GM18907 (cell line): ENCODE results near the gene MMP7.

Source experiments
- ATAC-seq: cut with Tn5 transposase; IDR thresholded peaks from one replicate; pipeline ENCODE4 v1.9.1; 2021; ENCODE audit warnings: mild to moderate bottlenecking, moderate library complexity; ENCODE audit not compliant: unreplicated experiment

MMP7 gene

GRCh38 chr11:102495161-102496042 lies 35.1 kb downstream of the MMP7 start:
- ATAC-seq, result peak; percentile 86

- ATAC-seq, result no peak
Observed at GRCh38 chr11:102494216-102494615, 36.3 kb downstream of the MMP7 start.

DNA sequence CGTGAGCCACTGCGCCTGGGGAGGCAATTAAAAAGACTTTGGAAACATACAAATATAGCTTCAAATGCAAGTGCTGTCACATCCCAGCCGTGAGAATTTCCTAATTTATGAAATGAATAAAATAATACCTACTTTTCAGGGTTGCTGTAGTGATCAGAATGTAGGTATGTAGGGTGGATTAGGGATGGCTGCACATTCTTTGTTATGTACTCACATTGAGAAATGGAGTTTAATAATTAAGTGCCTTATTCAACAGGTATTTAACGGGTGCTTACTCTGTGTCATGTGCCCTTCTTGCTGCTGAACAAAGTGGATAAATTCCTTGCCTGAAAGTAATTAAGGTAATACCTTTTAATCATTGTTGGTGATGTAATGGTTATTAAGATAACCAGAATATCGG lies 37.0 kb downstream of the MMP7 start:
- ATAC-seq, result no peak

- ATAC-seq, result no peak
Observed at GRCh38 chr11:102491969-102492368, 38.6 kb downstream of the MMP7 start.

DNA sequence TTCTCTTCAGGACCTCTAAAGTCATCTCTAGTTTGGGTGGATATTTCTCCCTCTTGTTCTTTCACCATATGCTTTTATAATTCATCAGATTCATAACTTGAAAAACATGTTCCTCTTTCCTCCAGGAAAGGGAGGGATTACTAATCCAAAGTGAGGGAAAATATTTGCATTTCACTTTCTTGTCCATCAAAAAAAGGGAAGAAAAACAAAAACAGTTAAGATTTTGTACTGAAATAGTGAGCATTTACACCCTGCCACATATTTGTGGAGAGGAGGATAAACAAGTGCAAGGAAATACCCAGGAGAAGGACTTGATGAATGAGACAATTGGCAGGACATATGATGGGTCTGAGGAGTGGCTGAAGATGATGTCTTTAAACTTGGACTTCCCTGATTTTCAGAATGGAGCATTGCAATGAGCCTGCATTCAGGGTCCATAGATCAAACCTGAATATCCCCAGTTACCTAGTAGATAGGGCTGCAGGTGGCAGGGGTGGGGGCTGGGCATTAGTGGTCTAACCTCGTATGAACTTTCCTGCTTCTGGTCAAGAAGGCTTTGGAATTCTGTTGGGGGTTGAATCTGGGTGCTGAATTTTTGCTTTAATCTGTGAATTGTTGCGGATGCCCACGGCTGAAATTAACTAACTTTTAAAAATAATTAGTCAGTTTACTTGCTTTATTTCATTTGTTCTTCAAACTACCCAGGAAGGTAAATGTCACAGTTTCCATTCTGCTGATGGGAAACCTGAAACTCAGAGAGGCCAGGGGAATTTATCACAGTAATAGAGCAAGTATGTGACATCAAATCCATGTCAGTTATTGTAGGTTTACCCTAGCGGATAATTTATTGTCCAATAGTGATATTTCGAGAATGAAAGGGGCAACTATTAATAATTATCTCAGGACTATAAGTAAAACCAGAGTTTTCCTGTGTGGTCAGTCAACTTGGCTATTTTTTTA lies 41.1 kb downstream of the MMP7 start:
- no peak for ATAC-seq

DNA sequence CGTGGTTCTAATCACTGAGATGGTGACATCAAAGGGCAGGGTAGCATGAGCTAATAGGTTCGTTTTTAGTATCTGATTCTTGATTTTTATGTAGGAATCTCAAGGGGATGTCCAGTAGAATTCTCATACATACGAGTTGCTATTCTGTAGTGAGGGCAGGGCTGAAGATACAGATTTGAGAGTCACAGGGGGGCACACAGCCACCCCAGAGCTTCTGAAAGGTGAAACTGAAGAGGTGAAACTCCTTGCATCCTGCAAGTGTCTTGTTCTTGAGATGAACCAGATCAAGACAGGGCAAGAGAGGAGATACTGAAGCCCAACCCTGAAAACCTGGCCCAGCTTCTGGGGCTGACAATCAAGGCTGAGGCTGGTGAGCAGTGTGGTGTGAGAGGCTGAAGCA lies 42.3 kb downstream of the MMP7 start:
- peak; percentile 88 for ATAC-seq

GRCh38 chr11:102487214-102487613 lies 43.3 kb downstream of the MMP7 start:
- no peak for ATAC-seq

DNA sequence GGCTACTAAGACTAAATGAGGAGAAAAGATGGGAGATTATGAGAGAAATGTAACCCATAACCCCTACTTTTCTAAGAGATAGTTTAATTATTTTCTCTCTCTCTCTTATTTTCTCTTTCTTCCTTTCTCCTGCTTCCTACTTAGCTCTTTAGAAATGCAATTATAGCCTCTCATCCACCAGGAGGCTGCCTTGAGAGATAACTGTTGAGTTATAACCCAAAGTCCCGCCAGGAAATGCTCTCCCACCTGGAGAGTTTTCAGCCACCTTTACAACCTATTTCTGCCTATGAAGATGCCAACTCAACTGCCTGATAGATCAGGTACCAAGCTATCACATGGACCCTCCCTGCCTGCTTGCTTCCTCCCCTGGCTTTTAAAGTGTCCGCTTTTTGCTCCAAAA lies 44.0 kb downstream of the MMP7 start:
- ATAC-seq, result no peak

DNA sequence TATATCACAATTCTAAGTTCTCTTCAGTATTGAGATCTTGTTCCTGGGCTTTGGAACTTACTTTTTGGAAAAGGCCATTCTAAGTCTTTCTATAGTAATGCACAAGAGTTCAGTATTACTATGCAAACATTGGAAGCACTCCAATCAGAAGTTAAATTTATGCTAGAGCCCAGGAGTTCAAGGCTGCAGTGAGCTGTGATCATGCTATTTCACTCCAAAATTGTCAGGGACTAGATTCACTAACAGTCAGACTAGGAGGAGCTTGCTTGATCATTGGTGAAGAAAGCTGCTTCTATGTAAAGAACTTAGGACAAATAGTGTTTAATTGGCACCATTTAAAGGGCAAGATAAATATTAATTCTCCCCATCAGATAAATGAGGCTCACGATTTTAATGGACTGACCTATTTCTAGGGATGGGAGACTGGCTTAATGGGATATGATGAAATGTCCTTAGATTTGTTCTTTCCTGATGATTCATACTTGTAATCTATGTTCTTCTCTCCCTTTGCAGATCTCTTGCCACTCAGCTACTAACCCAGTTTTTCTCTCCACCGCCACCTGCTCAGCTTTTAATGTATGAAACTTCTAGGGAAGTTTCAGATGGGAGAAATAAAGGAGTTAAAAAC lies 45.3 kb downstream of the MMP7 start:
- no peak for ATAC-seq

DNA sequence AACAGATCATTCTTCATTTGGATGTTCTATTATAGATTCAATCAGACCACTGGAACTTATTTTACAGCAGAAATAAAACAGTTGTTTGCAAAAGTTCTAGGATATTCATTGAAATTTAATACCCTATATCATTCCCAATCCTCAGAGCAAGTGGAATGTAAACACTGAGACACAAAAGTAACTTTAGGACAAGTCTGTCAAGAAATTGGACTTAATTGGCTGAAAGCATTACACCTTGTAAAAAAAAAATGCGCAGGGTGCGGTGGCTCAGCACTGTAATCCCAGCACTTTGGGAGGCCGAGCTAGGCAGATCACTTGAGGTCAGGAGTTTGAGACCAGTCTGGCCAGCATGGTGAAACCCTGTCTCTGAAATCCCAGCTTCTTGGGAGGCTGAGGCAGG lies 48.1 kb downstream of the MMP7 start:
- ATAC-seq, result no peak

- no peak for ATAC-seq
Observed at GRCh38 chr11:102479733-102480132, 50.8 kb downstream of the MMP7 start.

GRCh38 chr11:102478673-102479299 lies 51.8 kb downstream of the MMP7 start:
- ATAC-seq, result no peak

DNA sequence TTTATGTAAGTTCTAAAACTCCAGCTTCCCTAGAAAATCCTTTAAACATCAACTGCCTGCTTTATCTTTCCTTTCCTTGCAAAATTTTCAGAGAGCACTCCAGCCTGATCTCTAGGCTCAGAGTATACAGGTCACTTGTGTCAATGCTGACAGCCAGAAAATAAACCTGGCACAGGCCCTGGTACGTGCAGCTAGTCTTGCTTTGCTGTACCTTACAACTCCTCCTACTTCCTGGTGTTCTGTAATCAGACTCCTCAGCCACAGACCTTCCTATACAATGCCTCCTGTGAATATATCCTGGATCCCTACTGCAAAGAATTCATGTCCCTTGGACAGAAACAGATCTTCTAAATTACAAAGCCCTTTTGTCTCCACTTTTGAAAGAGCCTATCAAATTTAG lies 53.7 kb downstream of the MMP7 start:
- no peak for ATAC-seq

DNA sequence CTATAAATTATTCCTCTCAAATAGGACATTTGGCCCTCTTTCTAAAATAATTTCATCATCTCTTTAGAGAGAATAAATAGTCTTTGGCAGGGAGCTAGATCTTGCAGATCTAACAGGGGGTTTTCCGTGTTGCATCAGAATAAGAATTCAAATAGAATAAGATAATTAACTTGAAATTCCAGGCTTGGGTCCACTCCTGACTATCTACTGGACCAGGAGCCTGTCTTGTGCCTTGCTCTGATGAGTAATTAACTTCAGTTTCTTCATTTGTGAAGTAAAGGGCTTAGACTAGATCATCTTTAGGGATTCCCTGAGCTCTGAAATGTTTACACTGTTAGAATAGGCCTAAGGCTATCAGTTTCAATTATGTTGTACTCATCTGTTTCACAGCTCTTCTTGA lies 54.5 kb downstream of the MMP7 start:
- ATAC-seq, result no peak

DNA sequence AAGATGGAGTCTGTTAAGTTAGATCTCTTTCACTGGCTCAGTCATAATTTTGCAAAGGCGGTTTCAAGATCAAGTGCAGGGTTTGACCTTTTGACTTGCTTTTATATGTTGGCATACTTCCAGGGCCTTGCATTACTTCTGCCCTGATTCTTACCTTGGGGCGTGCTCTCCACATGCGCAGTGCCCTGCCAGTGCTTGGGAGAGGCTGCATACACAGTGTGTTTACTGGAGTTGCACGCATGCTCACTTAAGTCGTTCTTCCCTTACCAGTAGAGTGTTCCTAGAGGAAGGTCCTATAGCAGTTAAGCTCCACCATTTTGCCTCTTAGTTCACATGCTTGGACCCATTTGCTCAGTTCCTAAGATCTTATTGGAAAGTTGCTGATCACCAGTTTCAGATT lies 57.0 kb downstream of the MMP7 start:
- ATAC-seq, result no peak

DNA sequence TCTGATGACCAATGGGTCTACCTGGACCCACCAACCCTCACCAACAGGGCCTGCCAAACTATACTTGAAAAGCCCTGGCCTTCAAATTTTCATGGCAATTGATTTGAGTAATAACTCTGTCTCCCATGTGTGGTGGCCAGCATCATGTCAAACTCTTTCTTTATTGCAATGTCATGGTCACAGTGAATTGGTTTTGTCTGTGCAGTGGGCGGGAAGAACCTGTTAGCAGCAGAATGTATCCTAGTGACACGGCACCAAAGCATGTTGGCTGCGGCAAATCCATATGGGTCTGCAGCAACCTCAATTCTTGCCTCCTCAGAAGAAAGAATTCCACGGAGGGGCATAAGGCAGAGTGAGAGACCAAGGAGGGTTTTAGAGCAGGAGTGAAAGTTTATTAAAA lies 58.4 kb downstream of the MMP7 start:
- ATAC-seq, result no peak

DNA sequence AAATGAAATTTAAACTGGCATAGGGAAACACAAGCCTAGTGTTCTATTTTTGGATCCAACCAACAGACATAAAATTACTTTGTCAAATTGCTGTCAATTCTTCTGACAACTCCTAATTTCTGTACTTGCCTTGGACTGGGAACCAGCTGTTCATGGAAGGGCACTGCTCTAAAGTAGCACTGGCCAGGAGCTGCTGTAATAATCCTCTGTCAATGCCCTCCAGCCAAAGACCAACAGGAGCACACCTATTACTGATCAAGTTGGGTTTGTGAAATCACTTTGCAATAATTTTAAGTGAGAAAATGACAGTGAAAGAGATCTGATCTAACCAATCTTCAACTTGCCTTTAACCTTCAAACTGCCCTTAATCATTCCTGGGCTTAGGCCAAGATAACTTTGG lies 59.1 kb downstream of the MMP7 start:
- ATAC-seq, result no peak
